Common myeloid progenitor, CD34-positive (primary cell): Measurements from ENCODE around the gene RIBC1.
"Not testable (repeated sequence)": the region's sequence is repeated elsewhere in the genome, so short reads cannot be mapped to it uniquely, and the experiment has no call there.

Experiments
- CTCF ChIA-PET: fragments of 350-600 bp; sonication (Branson Sonifier 250); formaldehyde crosslinking; loops from one replicate; lab custom pipeline; 2021; ENCODE audit warnings: antibody characterized with exemption; lab: Charles Lee
- POLR2A ChIA-PET: fragments of 350-600 bp; sonication (Branson Sonifier 250); formaldehyde crosslinking; loops from one replicate; lab custom pipeline; 2021; ENCODE audit warnings: antibody characterized with exemption; lab: Charles Lee
- DNase-seq, 3 donors: peaks; one replicate each; pipeline versions ENCODE4 v3.0.0 to v3.0.0-alpha.2; 2013
- H3K27ac ChIP-seq, 2 experiments: 1 replicate in 1 of 2; 2 replicates in 1 of 2; pipeline ENCODE4 v1.7.0; 2013; ENCODE audit warnings: inconsistent platforms in 2 of 2, low read length in 2 of 2, mild to moderate bottlenecking in 2 of 2, low read depth in 1 of 2, moderate library complexity in 1 of 2; ENCODE audit not compliant: severe bottlenecking in 2 of 2, insufficient read depth in 1 of 2, poor library complexity in 1 of 2
- H3K27me3 ChIP-seq, 5 experiments: replicated peaks in 2 of 5; 1 replicate in 3 of 5; 2 replicates in 2 of 5; pipeline versions ENCODE4 v1.6.1 to v1.7.0; 2013; ENCODE audit warnings: low read length in 4 of 5, mild to moderate bottlenecking in 2 of 5, moderate library complexity in 2 of 5, inconsistent platforms in 1 of 5; ENCODE audit not compliant: insufficient read depth in 5 of 5, control insufficient read depth in 4 of 5
- H3K36me3 ChIP-seq, 4 experiments: 1 replicate in 2 of 4; 2 replicates in 2 of 4; pipeline versions ENCODE4 v1.6.1 to v1.7.0; 2013; ENCODE audit warnings: low read length in 3 of 4, control low read depth in 1 of 4, mild to moderate bottlenecking in 1 of 4; ENCODE audit not compliant: control insufficient read depth in 4 of 4, insufficient read depth in 4 of 4
- H3K4me1 ChIP-seq, 4 experiments: 1 replicate in 3 of 4; 2 replicates in 1 of 4; pipeline versions ENCODE4 v1.6.1 to v1.7.1; 2013; ENCODE audit warnings: low read length in 3 of 4, mild to moderate bottlenecking in 3 of 4, control low read depth in 1 of 4, inconsistent platforms in 1 of 4, moderate library complexity in 1 of 4; ENCODE audit not compliant: control insufficient read depth in 4 of 4, insufficient read depth in 4 of 4; ENCODE audit errors: control extremely low read depth in 1 of 4
- H3K4me3 ChIP-seq, 7 experiments: 1 replicate in 4 of 7; 2 replicates in 3 of 7; pipeline versions ENCODE4 v1.5.1 to v1.7.0; 2013; ENCODE audit warnings: mild to moderate bottlenecking in 7 of 7, low read length in 6 of 7, moderate library complexity in 6 of 7, inconsistent platforms in 2 of 7, low read depth in 2 of 7, control low read depth in 1 of 7; ENCODE audit not compliant: insufficient read depth in 4 of 7, control insufficient read depth in 1 of 7; ENCODE audit errors: extremely low read depth in 1 of 7
- H3K9me3 ChIP-seq, 5 experiments: 1 replicate in 4 of 5; 2 replicates in 1 of 5; pipeline versions ENCODE4 v1.6.1 to v1.7.1; 2013; ENCODE audit warnings: low read length in 4 of 5, mild to moderate bottlenecking in 2 of 5, inconsistent platforms in 1 of 5, low read depth in 1 of 5, moderate library complexity in 1 of 5; ENCODE audit not compliant: control insufficient read depth in 4 of 5, insufficient read depth in 2 of 5; ENCODE audit errors: control extremely low read depth in 1 of 5
- WGBS: methylation state at CpG from one replicate; pipeline ENCODE4 v1.1.5; 2013; ENCODE audit not compliant: insufficient coverage; 5-methylcytosine and 5-hydroxymethylcytosine counted together

RIBC1 gene

GRCh38 chrX:53412446-53412845 lies 10.2 kb upstream of the RIBC1 start:
- H3K9me3 ChIP-seq, result no peaks in the 10 kb centered on the region
- H3K4me3 ChIP-seq, result no peak overlapping the region
- CTCF ChIA-PET, result interaction anchor here (0.6 to 2.0 kb wide), 7 partner anchors 9 to 138 kb away, joined by 3 to 6 read pairs (median 3); no protein-coding TSS in a partner anchor
- no peaks in the 10 kb centered on the region for H3K27me3 ChIP-seq
- 59% methylated on average over 2 of the region's 2 CpGs for WGBS
- DNase-seq, result peak; percentile 10 to 54 (median 51)
- H3K27ac ChIP-seq, result no peak overlapping the region
- H3K36me3 ChIP-seq, result peaks cover 13 to 64% (median 46%) of the 10 kb centered on the region in 4 experiments
- POLR2A ChIA-PET, result interaction anchor here (0.5 kb wide), 1 partner anchor 105 kb away, joined by 3 read pairs; no protein-coding TSS in a partner anchor
- peaks cover 0 to 3% (median 0%) of the 10 kb centered on the region in 4 experiments for H3K4me1 ChIP-seq

- H3K27ac ChIP-seq, H3K9me3 ChIP-seq, H3K4me3 ChIP-seq, CTCF ChIA-PET, H3K27me3 ChIP-seq, DNase-seq, H3K36me3 ChIP-seq, POLR2A ChIA-PET: not testable (repeated sequence)
- WGBS, result 90% methylated on average over 2 of the region's 3 CpGs
- peaks cover 6 to 21% (median 17%) of the 10 kb centered on the region in 4 experiments for H3K4me1 ChIP-seq
Observed at GRCh38 chrX:53420351-53420750, 2.3 kb upstream of the RIBC1 start.

- no peak for DNase-seq
- H3K4me3 ChIP-seq, result peak overlapping the region in 6 of 7 experiments; percentile 61 to 95 (median 90)
- H3K27me3 ChIP-seq, result no peaks in the 10 kb centered on the region
- no peaks in the 10 kb centered on the region for H3K9me3 ChIP-seq
- H3K27ac ChIP-seq, result peak overlapping the region in 1 of 2 experiments; percentile 96
- CTCF ChIA-PET, result no interaction called here
- WGBS, result no CpG with 5 or more reads among the region's 2 CpGs
- peaks cover 6 to 21% (median 17%) of the 10 kb centered on the region in 4 experiments for H3K4me1 ChIP-seq
- POLR2A ChIA-PET, result no interaction called here
- peaks cover 0 to 7% (median 2%) of the 10 kb centered on the region in 4 experiments for H3K36me3 ChIP-seq
Observed at GRCh38 chrX:53421125-53421524, 1.5 kb upstream of the RIBC1 start.

GRCh38 chrX:53421772-53422085 lies 944 bp upstream of the RIBC1 start:
- CTCF ChIA-PET, result interaction anchor here (2.1 kb wide), 1 partner anchor 15 kb away, joined by 10 read pairs; no protein-coding TSS in a partner anchor
- WGBS, result 2% methylated on average over 12 of the region's 15 CpGs
- peak in 2 of 3 donors; percentile 79 to 83 for DNase-seq
- peaks cover 0 to 7% (median 2%) of the 10 kb centered on the region in 4 experiments for H3K36me3 ChIP-seq
- peak overlapping the region; percentile 61 to 95 (median 89) for H3K4me3 ChIP-seq
- H3K9me3 ChIP-seq, result no peaks in the 10 kb centered on the region
- H3K27me3 ChIP-seq, result no peaks in the 10 kb centered on the region
- peaks cover 6 to 21% (median 17%) of the 10 kb centered on the region in 4 experiments for H3K4me1 ChIP-seq
- POLR2A ChIA-PET, result interaction anchor here (0.6 to 1.3 kb wide), 2 partner anchors 14 to 84 kb away, joined by 3 read pairs; no protein-coding TSS in a partner anchor
- peak overlapping the region; percentile 93 to 96 for H3K27ac ChIP-seq

GRCh38 chrX:53422086-53422860 lies 400 bp upstream of the RIBC1 start, which contains the start of gene SMC1A:
TSS of gene SMC1A (minus strand) at chrX:53422654. CDS start at chrX:53422600, 54 bp downstream.
- Histone ChIP-seq H3K36me3 (peaks cover 0 to 7% (median 2%) of the 10 kb centered on the region in 4 experiments), H3K27me3 (peaks cover 0 to 2% (median 0%) of the 10 kb centered on the region in 5 experiments), H3K4me1 (peaks cover 6 to 21% (median 17%) of the 10 kb centered on the region in 4 experiments), H3K4me3 (peak within 1 kb of the TSS; percentile 61 to 95 (median 89)), H3K27ac (peak within 1 kb of the TSS; percentile 93 to 96), H3K9me3 (no peaks in the 10 kb centered on the region)
- CTCF ChIA-PET, result interaction anchor here (0.9 to 2.1 kb wide), 3 partner anchors 8 to 106 kb away, joined by 3 to 10 read pairs (median 3); no protein-coding TSS in a partner anchor
- POLR2A ChIA-PET, result interaction anchor here (0.6 to 1.3 kb wide), 2 partner anchors 14 to 84 kb away, joined by 3 read pairs; no protein-coding TSS in a partner anchor
- peak; percentile 97 to 100 (median 100) for DNase-seq
- WGBS, result 1% methylated on average over 71 of the region's 75 CpGs

GRCh38 chrX:53429755-53430154 lies 7.1 kb downstream of the RIBC1 start:
- no peak for DNase-seq
- ChIA-PET POLR2A (no interaction called here), CTCF (interaction anchor here (1.3 kb wide), 1 partner anchor 116 kb away, joined by 3 read pairs; no protein-coding TSS in a partner anchor)
- no peak overlapping the region for H3K27ac ChIP-seq
- no peaks in the 10 kb centered on the region for H3K9me3 ChIP-seq
- H3K36me3 ChIP-seq, result peaks cover 4 to 29% (median 10%) of the 10 kb centered on the region in 4 experiments
- H3K4me3 ChIP-seq, result no peak overlapping the region
- H3K4me1 ChIP-seq, result peaks cover 4 to 10% (median 5%) of the 10 kb centered on the region in 4 experiments
- 100% methylated on average over 8 of the region's 8 CpGs for WGBS
- H3K27me3 ChIP-seq, result peaks cover 0 to 31% (median 0%) of the 10 kb centered on the region in 5 experiments
